ENCODE results near the gene SKAP2. TPM values are rescaled to one million over a fixed set of nuclear protein-coding genes. Genes with fewer than 3 reads are reported as not detected.

SKAP2 gene
- total RNA-seq, 1 experiment from 2014 or later, result 9.6 TPM

DNA sequence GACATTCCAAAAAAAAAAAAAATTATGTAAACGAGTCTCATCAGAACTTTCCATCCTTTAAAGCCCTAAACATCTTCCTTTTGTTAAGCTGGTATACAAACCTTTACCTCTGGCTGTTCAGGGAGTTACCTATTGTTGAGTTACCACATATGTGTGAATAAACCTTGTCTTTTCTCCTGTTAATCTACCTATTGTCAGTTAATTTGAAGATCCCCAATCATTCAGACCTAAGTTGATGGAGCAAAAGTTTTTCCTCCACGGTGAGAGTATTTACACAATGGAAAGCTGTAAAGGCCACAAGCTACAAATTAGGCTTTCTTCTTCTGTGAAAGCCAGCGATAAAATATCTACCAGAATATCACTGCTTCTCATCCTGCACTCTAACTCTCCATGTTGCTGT lies 80.3 kb downstream of the SKAP2 start:
- Histone ChIP-seq H2AFZ (ENCODE audit: low read length) (no peak overlapping the region), H3K4me3 (ENCODE audit: low read length) (no peak overlapping the region), H4K20me1 (ENCODE audit: low read length) (no peaks in the 10 kb centered on the region), H3K27ac (ENCODE audit: low read length) (no peak overlapping the region), H3K79me2 (ENCODE audit: low read length) (no peaks in the 10 kb centered on the region), H3K4me1 (ENCODE audit: insufficient read depth, low read length) (no peaks in the 10 kb centered on the region), H3K9me2 (replicated peaks; ENCODE audit: low read length) (no peaks in the 10 kb centered on the region), H3K4me2 (ENCODE audit: low read length) (no peak overlapping the region), H3K36me3 (ENCODE audit: low read depth, low read length) (no peaks in the 10 kb centered on the region), H3F3A (ENCODE audit: low read length, unreplicated experiment) (no peaks in the 10 kb centered on the region), H3K27me3 (ENCODE audit: low read length) (no peaks in the 10 kb centered on the region), H3K9me3 (ENCODE audit: low read length) (no peaks in the 10 kb centered on the region), H3K9ac (ENCODE audit: low read length) (no peak overlapping the region)
- DNase-seq (no peak), ATAC-seq (no peak)
- BruUV-seq (replicated peaks), result no TSS peak
- CTCF ChIA-PET, result interaction anchor here (0.6 kb wide), 1 partner anchor 103 kb away, joined by 3 read pairs; no protein-coding TSS in a partner anchor
- POLR2A ChIA-PET (ENCODE audit: unreplicated experiment), result interaction anchor here (0.7 kb wide), 1 partner anchor 11 kb away, joined by 7 read pairs; no protein-coding TSS in a partner anchor
- no peak for TF ChIP-seq EZH2 (IDR thresholded peaks at IDR 0.05; ENCODE audit: low read length, unreplicated experiment)
- TF ChIP-seq, protein P1, sequence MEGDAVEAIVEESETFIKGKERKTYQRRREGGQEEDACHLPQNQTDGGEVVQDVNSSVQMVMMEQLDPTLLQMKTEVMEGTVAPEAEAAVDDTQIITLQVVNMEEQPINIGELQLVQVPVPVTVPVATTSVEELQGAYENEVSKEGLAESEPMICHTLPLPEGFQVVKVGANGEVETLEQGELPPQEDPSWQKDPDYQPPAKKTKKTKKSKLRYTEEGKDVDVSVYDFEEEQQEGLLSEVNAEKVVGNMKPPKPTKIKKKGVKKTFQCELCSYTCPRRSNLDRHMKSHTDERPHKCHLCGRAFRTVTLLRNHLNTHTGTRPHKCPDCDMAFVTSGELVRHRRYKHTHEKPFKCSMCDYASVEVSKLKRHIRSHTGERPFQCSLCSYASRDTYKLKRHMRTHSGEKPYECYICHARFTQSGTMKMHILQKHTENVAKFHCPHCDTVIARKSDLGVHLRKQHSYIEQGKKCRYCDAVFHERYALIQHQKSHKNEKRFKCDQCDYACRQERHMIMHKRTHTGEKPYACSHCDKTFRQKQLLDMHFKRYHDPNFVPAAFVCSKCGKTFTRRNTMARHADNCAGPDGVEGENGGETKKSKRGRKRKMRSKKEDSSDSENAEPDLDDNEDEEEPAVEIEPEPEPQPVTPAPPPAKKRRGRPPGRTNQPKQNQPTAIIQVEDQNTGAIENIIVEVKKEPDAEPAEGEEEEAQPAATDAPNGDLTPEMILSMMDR (conservative IDR thresholded peaks at IDR 0.05; ENCODE audit: low read depth, low read length), result no peak
- no peak for TF ChIP-seq EZH2phosphoT487 (IDR thresholded peaks at IDR 0.05; ENCODE audit: borderline replicate concordance, low read length)
- intact Hi-C loops (cut with micrococcal nuclease), result no loop called here

DNA sequence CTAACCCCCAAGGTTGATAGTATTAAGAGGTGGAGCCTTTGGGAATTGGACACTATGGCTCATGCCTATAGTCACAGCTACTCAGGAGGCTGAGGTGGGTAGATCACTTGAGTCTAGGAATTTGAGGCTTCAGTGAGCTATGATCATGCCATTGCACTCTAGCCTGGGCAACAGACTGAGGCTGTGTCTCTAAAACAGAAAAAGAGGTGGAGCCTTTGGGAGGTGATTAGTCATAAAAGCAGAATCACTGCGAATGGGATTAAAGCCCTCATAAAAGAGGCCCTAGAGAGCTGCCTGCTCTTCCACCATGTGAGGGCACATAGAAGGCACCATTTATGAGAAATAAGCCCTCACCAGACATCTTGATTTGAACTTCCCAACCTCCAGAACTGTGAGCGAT lies 81.9 kb downstream of the SKAP2 start:
- TF ChIP-seq EZH2phosphoT487 (IDR thresholded peaks at IDR 0.05; ENCODE audit: borderline replicate concordance, low read length) (no peak), EZH2 (IDR thresholded peaks at IDR 0.05; ENCODE audit: low read length, unreplicated experiment) (no peak)
- TF ChIP-seq, protein P1 (conservative IDR thresholded peaks at IDR 0.05; ENCODE audit: low read depth, low read length), result no peak
- Histone ChIP-seq H3K36me3 (ENCODE audit: low read depth, low read length) (no peaks in the 10 kb centered on the region), H3K4me1 (ENCODE audit: insufficient read depth, low read length) (no peaks in the 10 kb centered on the region), H2AFZ (ENCODE audit: low read length) (no peak overlapping the region), H3K79me2 (ENCODE audit: low read length) (no peaks in the 10 kb centered on the region), H3K4me2 (ENCODE audit: low read length) (no peak overlapping the region), H3K9ac (ENCODE audit: low read length) (no peak overlapping the region), H3F3A (ENCODE audit: low read length, unreplicated experiment) (no peaks in the 10 kb centered on the region), H3K27ac (ENCODE audit: low read length) (no peak overlapping the region), H3K27me3 (ENCODE audit: low read length) (no peaks in the 10 kb centered on the region), H3K9me2 (replicated peaks; ENCODE audit: low read length) (no peaks in the 10 kb centered on the region), H3K4me3 (ENCODE audit: low read length) (no peak overlapping the region), H3K9me3 (ENCODE audit: low read length) (no peaks in the 10 kb centered on the region), H4K20me1 (ENCODE audit: low read length) (no peaks in the 10 kb centered on the region)
- BruUV-seq (replicated peaks), result no TSS peak
- POLR2A ChIA-PET (ENCODE audit: unreplicated experiment), result no interaction called here
- intact Hi-C loops (cut with micrococcal nuclease), result no loop called here
- ATAC-seq, result no peak
- CTCF ChIA-PET, result no interaction called here
- DNase-seq, result peak; percentile 12

DNA sequence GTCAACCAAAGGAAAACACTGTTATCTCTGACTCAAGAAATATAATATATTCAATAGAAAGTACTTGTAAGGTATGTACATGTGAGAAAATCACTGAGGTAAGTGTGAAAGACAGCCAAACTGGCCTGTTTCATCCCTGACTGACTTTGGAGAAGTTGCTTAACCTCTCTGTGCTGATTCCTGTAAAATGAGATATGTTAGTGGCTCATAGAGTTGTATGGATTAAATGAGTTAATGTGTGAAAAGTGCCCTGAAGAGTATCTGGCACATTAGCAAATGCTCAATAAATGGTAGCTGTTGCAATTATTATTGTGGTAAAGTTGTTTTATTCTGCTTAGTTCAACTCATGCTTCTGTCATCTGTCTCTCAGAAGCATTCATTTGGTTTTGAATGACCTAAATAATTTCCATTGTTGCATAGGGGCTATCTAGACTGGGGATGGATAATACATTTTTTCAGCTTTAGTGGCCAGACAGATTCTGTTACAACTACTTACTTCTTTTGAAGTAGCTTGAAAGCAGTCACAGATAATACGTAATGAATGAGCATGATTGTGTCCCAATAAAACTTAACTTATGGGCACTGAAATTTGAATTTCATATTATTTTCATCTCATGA lies 84.3 kb downstream of the SKAP2 start:
- no peaks in the 10 kb centered on the region for H3K9me3 ChIP-seq (ENCODE audit: low read length)
- intact Hi-C loops (cut with micrococcal nuclease), result no loop called here
- POLR2A ChIA-PET (ENCODE audit: unreplicated experiment), result no interaction called here

More for the DNA sequence above, 84.3 kb downstream of the SKAP2 start:
- H3K79me2 ChIP-seq (ENCODE audit: low read length), result no peaks in the 10 kb centered on the region
- H3K4me2 ChIP-seq (ENCODE audit: low read length), result no peak overlapping the region
- CTCF ChIA-PET, result no interaction called here
- TF ChIP-seq EZH2 (IDR thresholded peaks at IDR 0.05; ENCODE audit: low read length, unreplicated experiment), result no peak
- no peak for TF ChIP-seq EZH2phosphoT487 (IDR thresholded peaks at IDR 0.05; ENCODE audit: borderline replicate concordance, low read length)
- no TSS peak for BruUV-seq (replicated peaks)
- H3K36me3 ChIP-seq (ENCODE audit: low read depth, low read length), result no peaks in the 10 kb centered on the region
- H3K9me2 ChIP-seq (replicated peaks; ENCODE audit: low read length), result no peaks in the 10 kb centered on the region
- H3K4me3 ChIP-seq (ENCODE audit: low read length), result no peak overlapping the region
- H3K27me3 ChIP-seq (ENCODE audit: low read length), result no peaks in the 10 kb centered on the region
- no peaks in the 10 kb centered on the region for H4K20me1 ChIP-seq (ENCODE audit: low read length)
- no peak for DNase-seq
- ATAC-seq, result no peak
- H3K9ac ChIP-seq (ENCODE audit: low read length), result no peak overlapping the region
- H2AFZ ChIP-seq (ENCODE audit: low read length), result no peak overlapping the region
- H3F3A ChIP-seq (ENCODE audit: low read length, unreplicated experiment), result no peaks in the 10 kb centered on the region
- H3K27ac ChIP-seq (ENCODE audit: low read length), result no peak overlapping the region
- H3K4me1 ChIP-seq (ENCODE audit: insufficient read depth, low read length), result no peaks in the 10 kb centered on the region
